ENCODE data around the gene FBXO9. TPM values are rescaled to one million over a fixed set of nuclear protein-coding genes. Genes with fewer than 3 reads are reported as not detected.
"Not testable (repeated sequence)": the region's sequence is repeated elsewhere in the genome, so short reads cannot be mapped to it uniquely, and the experiment has no call there.

FBXO9 gene
- total RNA-seq, 5 donors from 2014 or later (not counting 1 experiment from before 2014, with no cell fraction given), result 78.3 to 106 (median 100) TPM

- H3K9me3 Mint-ChIP-seq; POLR2A ChIA-PET; H3K27ac ChIP-seq (ENCODE audit: low read length); H3K36me3 Mint-ChIP-seq; H3K36me3 ChIP-seq (ENCODE audit: control insufficient read depth in 2 of 2, extremely low read depth in 1 of 2, insufficient read depth in 1 of 2, low read length in 1 of 2); H3K27me3 Mint-ChIP-seq; H3K27me3 ChIP-seq (replicated peaks in 1 of 2; ENCODE audit: control insufficient read depth in 2 of 2, extremely low read depth in 1 of 2, insufficient read depth in 2 of 2, low read length in 1 of 2); H3K9me3 ChIP-seq; DNase-seq; H3K4me3 ChIP-seq (ENCODE audit: control insufficient read depth in 1 of 2, extremely low read depth in 1 of 2, low read length in 1 of 2); ATAC-seq (replicated peaks in 1 of 4): not testable (repeated sequence)
- H3K4me3 Mint-ChIP-seq, result peak overlapping the region; percentile 95 to 99 (median 99)
- H3K4me1 Mint-ChIP-seq, result peaks cover 60 to 67% (median 67%) of the 10 kb centered on the region in 3 donors
- peak overlapping the region; percentile 93 to 99 for H3K27ac Mint-ChIP-seq
- peaks cover 35 to 41% of the 10 kb centered on the region in 2 experiments for H3K4me1 ChIP-seq (ENCODE audit: control insufficient read depth in 1 of 2, extremely low read depth in 1 of 2, insufficient read depth in 2 of 2, low read length in 2 of 2)
- CTCF ChIA-PET, result interaction anchor here in 1 of 2 donors (0.7 kb wide), 1 partner anchor 17 kb away, joined by 4 read pairs; no protein-coding TSS in a partner anchor
- WGBS (ENCODE audit: insufficient coverage), result 93% methylated on average over 4 of the region's 16 CpGs
Measured at GRCh38 chr6:53064255-53064654, 949 bp upstream of the FBXO9 start.

- Mint-ChIP-seq H3K9me3 (no peaks in the 10 kb centered on the region), H3K36me3 (no peaks in the 10 kb centered on the region), H3K4me3 (peak overlapping the region; percentile 95 to 99 (median 99)), H3K27me3 (no peaks in the 10 kb centered on the region), H3K4me1 (peaks cover 59 to 65% (median 64%) of the 10 kb centered on the region in 3 donors), H3K27ac (peak overlapping the region; percentile 93 to 99)
- H3K4me3 ChIP-seq (ENCODE audit: control insufficient read depth in 1 of 2, extremely low read depth in 1 of 2, low read length in 1 of 2), result peak overlapping the region; percentile 98 to 99
- H3K27me3 ChIP-seq (replicated peaks in 1 of 2; ENCODE audit: control insufficient read depth in 2 of 2, extremely low read depth in 1 of 2, insufficient read depth in 2 of 2, low read length in 1 of 2), result no peaks in the 10 kb centered on the region
- ATAC-seq (replicated peaks in 1 of 4) (peak; percentile 80 to 85 (median 82)), DNase-seq (peak; percentile 88 to 99 (median 97))
- H3K4me1 ChIP-seq (ENCODE audit: control insufficient read depth in 1 of 2, extremely low read depth in 1 of 2, insufficient read depth in 2 of 2, low read length in 2 of 2), result peaks cover 30 to 36% of the 10 kb centered on the region in 2 experiments
- CTCF ChIA-PET, result interaction anchor here in 1 of 2 donors (2.1 kb wide), 1 partner anchor 70 kb away, joined by 8 read pairs; the partner anchor contains the start of gene GSTA4
- POLR2A ChIA-PET, result no interaction called here
- under 1% methylated on average over 21 of the region's 26 CpGs for WGBS (ENCODE audit: insufficient coverage)
- peaks cover 0 to 3% of the 10 kb centered on the region in 2 donors for H3K36me3 ChIP-seq (ENCODE audit: control insufficient read depth in 2 of 2, extremely low read depth in 1 of 2, insufficient read depth in 1 of 2, low read length in 1 of 2)
- H3K9me3 ChIP-seq, result no peaks in the 10 kb centered on the region
- peak overlapping the region; percentile 84 for H3K27ac ChIP-seq (ENCODE audit: low read length)
Measured at GRCh38 chr6:53064726-53065265, 408 bp upstream of the FBXO9 start.

- DNase-seq, result peak in 25 of 35 experiments; percentile 7 to 50 (median 22)
- Mint-ChIP-seq H3K36me3 (no peaks in the 10 kb centered on the region), H3K27me3 (no peaks in the 10 kb centered on the region), H3K27ac (peak overlapping the region; percentile 78 to 82), H3K4me3 (peak overlapping the region; percentile 95 to 99 (median 99)), H3K4me1 (peaks cover 56 to 58% (median 57%) of the 10 kb centered on the region in 3 donors), H3K9me3 (no peaks in the 10 kb centered on the region)
- Histone ChIP-seq H3K4me1 (ENCODE audit: control insufficient read depth in 1 of 2, extremely low read depth in 1 of 2, insufficient read depth in 2 of 2, low read length in 2 of 2) (peaks cover 26% of the 10 kb centered on the region in 2 experiments), H3K27ac (ENCODE audit: low read length) (peak overlapping the region; percentile 36), H3K4me3 (ENCODE audit: control insufficient read depth in 1 of 2, extremely low read depth in 1 of 2, low read length in 1 of 2) (peak overlapping the region; percentile 98 to 99), H3K36me3 (ENCODE audit: control insufficient read depth in 2 of 2, extremely low read depth in 1 of 2, insufficient read depth in 1 of 2, low read length in 1 of 2) (peaks cover 0 to 3% of the 10 kb centered on the region in 2 donors), H3K27me3 (replicated peaks in 1 of 2; ENCODE audit: control insufficient read depth in 2 of 2, extremely low read depth in 1 of 2, insufficient read depth in 2 of 2, low read length in 1 of 2) (no peaks in the 10 kb centered on the region), H3K9me3 (no peaks in the 10 kb centered on the region)
- WGBS (ENCODE audit: insufficient coverage), result 14% methylated on average over 18 of the region's 19 CpGs
- POLR2A ChIA-PET, result interaction anchor here in 1 of 2 donors (0.6 kb wide), 1 partner anchor 672 kb away, joined by 3 read pairs; no protein-coding TSS in a partner anchor
- no peak for ATAC-seq (replicated peaks in 1 of 4)
- CTCF ChIA-PET, result interaction anchor here in 1 of 2 donors (0.6 to 2.1 kb wide), 5 partner anchors 9 to 1294 kb away, joined by 3 to 8 read pairs (median 3); partner anchors contain the start of gene GSTA4
Measured at GRCh38 chr6:53066077-53066417, 843 bp downstream of the FBXO9 start.

GRCh38 chr6:53066874-53067706 is 1.9 kb downstream of the FBXO9 start:
- Mint-ChIP-seq H3K27ac (peak overlapping the region in 1 of 2 donors; percentile 2), H3K9me3 (no peaks in the 10 kb centered on the region), H3K27me3 (no peaks in the 10 kb centered on the region), H3K4me3 (peak overlapping the region; percentile 95 to 99 (median 99)), H3K36me3 (peaks cover under 1% of the 10 kb centered on the region), H3K4me1 (peaks cover 50 to 55% (median 55%) of the 10 kb centered on the region in 3 donors)
- no peaks in the 10 kb centered on the region for H3K9me3 ChIP-seq
- ATAC-seq (replicated peaks in 1 of 4), result no peak
- H3K36me3 ChIP-seq (ENCODE audit: control insufficient read depth in 2 of 2, extremely low read depth in 1 of 2, insufficient read depth in 1 of 2, low read length in 1 of 2), result peaks cover 0 to 3% of the 10 kb centered on the region in 2 donors
- DNase-seq, result no peak
- H3K27ac ChIP-seq (ENCODE audit: low read length), result no peak overlapping the region
- CTCF ChIA-PET, result interaction anchor here (0.5 to 2.1 kb wide), 8 partner anchors 8 to 663 kb away, joined by 3 to 8 read pairs (median 4); partner anchors contain the start of gene GSTA4 (in 1 of the 2)
- no peaks in the 10 kb centered on the region for H3K27me3 ChIP-seq (replicated peaks in 1 of 2; ENCODE audit: control insufficient read depth in 2 of 2, extremely low read depth in 1 of 2, insufficient read depth in 2 of 2, low read length in 1 of 2)
- POLR2A ChIA-PET, result interaction anchor here (0.5 to 1.0 kb wide), 2 partner anchors 13 to 770 kb away, joined by 3 read pairs; no protein-coding TSS in a partner anchor
- H3K4me3 ChIP-seq (ENCODE audit: control insufficient read depth in 1 of 2, extremely low read depth in 1 of 2, low read length in 1 of 2), result no peak overlapping the region
- peaks cover 24 to 25% of the 10 kb centered on the region in 2 experiments for H3K4me1 ChIP-seq (ENCODE audit: control insufficient read depth in 1 of 2, extremely low read depth in 1 of 2, insufficient read depth in 2 of 2, low read length in 2 of 2)
- 100% methylated on average over 1 of the region's 4 CpGs for WGBS (ENCODE audit: insufficient coverage)

- peaks cover 18 to 24% of the 10 kb centered on the region in 2 experiments for H3K4me1 ChIP-seq (ENCODE audit: control insufficient read depth in 1 of 2, extremely low read depth in 1 of 2, insufficient read depth in 2 of 2, low read length in 2 of 2)
- Mint-ChIP-seq H3K27ac (no peak overlapping the region), H3K4me1 (peaks cover 42 to 49% (median 47%) of the 10 kb centered on the region in 3 donors), H3K36me3 (peaks cover 4% of the 10 kb centered on the region), H3K9me3 (no peaks in the 10 kb centered on the region), H3K27me3 (no peaks in the 10 kb centered on the region), H3K4me3 (no peak overlapping the region)
- ChIA-PET CTCF (interaction anchor here (0.5 to 1.6 kb wide), 8 partner anchors 19 to 732 kb away, joined by 3 to 8 read pairs (median 4); partner anchors contain the start of gene GSTA4 (in 1 of the 2)), POLR2A (interaction anchor here in 1 of 2 donors (0.6 to 1.0 kb wide), 3 partner anchors 13 to 641 kb away, joined by 3 to 5 read pairs (median 3); no protein-coding TSS in a partner anchor)
- no peaks in the 10 kb centered on the region for H3K27me3 ChIP-seq (replicated peaks in 1 of 2; ENCODE audit: control insufficient read depth in 2 of 2, extremely low read depth in 1 of 2, insufficient read depth in 2 of 2, low read length in 1 of 2)
- no peaks in the 10 kb centered on the region for H3K9me3 ChIP-seq
- peaks cover 0 to 8% of the 10 kb centered on the region in 2 donors for H3K36me3 ChIP-seq (ENCODE audit: control insufficient read depth in 2 of 2, extremely low read depth in 1 of 2, insufficient read depth in 1 of 2, low read length in 1 of 2)
- ATAC-seq (replicated peaks in 1 of 4), result no peak
- WGBS (ENCODE audit: insufficient coverage), result no CpG with 5 or more reads among the region's 1 CpG
- H3K27ac ChIP-seq (ENCODE audit: low read length), result no peak overlapping the region
- H3K4me3 ChIP-seq (ENCODE audit: control insufficient read depth in 1 of 2, extremely low read depth in 1 of 2, low read length in 1 of 2), result no peak overlapping the region
- no peak for DNase-seq
Measured at GRCh38 chr6:53067849-53068361, 2.7 kb downstream of the FBXO9 start.

- Histone ChIP-seq H3K27ac (ENCODE audit: low read length) (no peak overlapping the region), H3K4me3 (ENCODE audit: control insufficient read depth in 1 of 2, extremely low read depth in 1 of 2, low read length in 1 of 2) (no peak overlapping the region), H3K4me1 (ENCODE audit: control insufficient read depth in 1 of 2, extremely low read depth in 1 of 2, insufficient read depth in 2 of 2, low read length in 2 of 2) (peaks cover 17 to 18% of the 10 kb centered on the region in 2 experiments), H3K9me3 (no peaks in the 10 kb centered on the region), H3K36me3 (ENCODE audit: control insufficient read depth in 2 of 2, extremely low read depth in 1 of 2, insufficient read depth in 1 of 2, low read length in 1 of 2) (peaks cover 0 to 19% of the 10 kb centered on the region in 2 donors), H3K27me3 (replicated peaks in 1 of 2; ENCODE audit: control insufficient read depth in 2 of 2, extremely low read depth in 1 of 2, insufficient read depth in 2 of 2, low read length in 1 of 2) (no peaks in the 10 kb centered on the region)
- Mint-ChIP-seq H3K4me3 (no peak overlapping the region), H3K27me3 (no peaks in the 10 kb centered on the region), H3K4me1 (peaks cover 37 to 43% (median 42%) of the 10 kb centered on the region in 3 donors), H3K27ac (no peak overlapping the region), H3K9me3 (no peaks in the 10 kb centered on the region), H3K36me3 (peaks cover 13% of the 10 kb centered on the region)
- DNase-seq (no peak), ATAC-seq (replicated peaks in 1 of 4) (no peak)
- no CpG with 5 or more reads among the region's 1 CpG for WGBS (ENCODE audit: insufficient coverage)
- POLR2A ChIA-PET, result interaction anchor here in 1 of 2 donors (0.6 kb wide), 1 partner anchor 467 kb away, joined by 7 read pairs; no protein-coding TSS in a partner anchor
- CTCF ChIA-PET, result no interaction called here
Measured at GRCh38 chr6:53069427-53069826, 4.2 kb downstream of the FBXO9 start.

Measured in T-cell (primary cell).